ENCODE measurements around the gene PRDM13.

PRDM13 gene

GRCh38 chr6:99575544-99576227 lies 30.9 kb upstream of the PRDM13 start:
- DNase-seq (ENCODE audit: low read depth) = no peak
- H3K4me3 ChIP-seq (ENCODE audit: low read depth, low read length) = no peak overlapping the region
- TF ChIP-seq CTCF (conservative IDR thresholded peaks at IDR 0.05; ENCODE audit: low read depth, low read length) = no peak

DNA sequence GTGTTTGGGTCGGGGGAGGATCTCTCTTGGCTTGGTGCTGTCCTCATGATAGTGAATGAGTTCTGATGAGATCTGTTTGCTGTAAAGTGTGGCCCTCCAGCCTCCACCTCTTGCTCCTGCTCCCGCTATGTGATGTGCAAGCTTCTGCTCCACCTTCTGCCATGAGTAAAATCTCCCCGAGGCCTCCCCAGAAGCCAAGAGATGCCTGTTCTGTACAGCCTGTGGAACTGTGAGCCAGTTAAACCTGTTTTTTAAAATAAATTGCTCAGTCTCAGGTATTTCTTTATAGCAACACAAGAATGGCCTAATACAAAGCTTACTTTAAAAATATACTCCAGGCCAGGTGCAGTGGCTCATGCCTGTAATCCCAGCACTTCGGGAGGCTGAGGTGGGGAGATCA lies 26.9 kb upstream of the PRDM13 start:
- TF ChIP-seq CTCF (conservative IDR thresholded peaks at IDR 0.05; ENCODE audit: low read depth, low read length) = no peak

DNA sequence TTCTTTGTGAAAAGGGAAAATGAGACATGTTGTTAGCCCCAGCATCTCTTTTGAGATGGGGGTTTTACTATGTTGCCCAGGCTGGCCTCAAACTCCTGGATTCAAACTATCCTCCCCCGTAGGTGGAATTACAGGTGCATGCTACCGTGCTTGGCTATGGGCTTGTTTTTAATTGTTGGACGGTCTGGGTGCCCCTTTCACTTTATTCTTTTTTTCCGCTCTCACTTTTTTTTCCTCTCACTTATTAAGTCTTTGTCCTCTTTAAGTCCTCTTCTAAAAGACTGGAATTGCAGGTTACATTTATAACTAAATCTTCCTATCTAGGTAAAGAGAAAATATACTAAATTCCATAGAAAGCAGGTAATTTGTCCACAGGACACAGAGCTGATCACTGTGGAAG lies 18.8 kb upstream of the PRDM13 start:
- no peak for DNase-seq (ENCODE audit: low read depth)
- TF ChIP-seq CTCF (conservative IDR thresholded peaks at IDR 0.05; ENCODE audit: low read depth, low read length) = no peak
- no peak overlapping the region for H3K4me3 ChIP-seq (ENCODE audit: low read depth, low read length)

More for the DNA sequence above, 26.9 kb upstream of the PRDM13 start:
- DNase-seq (ENCODE audit: low read depth) = no peak
- H3K4me3 ChIP-seq (ENCODE audit: low read depth, low read length) = no peak overlapping the region

DNA sequence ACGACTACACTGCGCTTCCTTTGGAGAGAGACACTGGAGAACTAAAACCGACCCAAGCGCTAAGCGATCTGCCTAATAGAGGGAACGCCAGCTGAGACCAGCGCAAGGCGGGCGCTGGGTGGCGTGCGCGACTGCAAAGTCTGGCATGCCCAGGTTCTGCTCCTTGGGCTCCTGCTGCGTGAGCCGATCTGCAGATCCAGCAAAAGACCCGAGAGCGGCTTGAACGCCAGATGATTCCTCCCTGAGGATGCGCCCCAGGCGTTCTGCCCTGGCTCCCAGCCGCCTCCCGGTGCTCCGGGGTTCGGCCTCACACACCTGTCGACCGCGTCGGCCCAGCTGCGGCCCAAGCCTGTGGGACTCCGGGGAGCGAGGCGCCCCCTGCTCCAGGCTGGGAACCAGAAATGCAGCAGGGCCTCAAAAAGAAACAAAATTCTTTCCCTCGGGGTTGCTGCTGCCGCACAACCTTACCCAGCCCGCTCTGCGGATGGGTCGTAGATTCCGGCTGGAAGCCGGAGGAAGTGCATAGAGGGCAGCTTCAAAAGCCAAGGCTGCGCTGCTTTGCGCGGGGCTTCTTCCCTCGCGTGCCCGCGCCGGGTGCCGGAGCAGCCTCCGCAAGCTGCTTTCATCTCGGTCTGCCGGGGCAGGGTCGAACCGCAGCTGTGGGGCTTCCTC lies 17.9 kb upstream of the PRDM13 start:
- peak; percentile 51 for DNase-seq (ENCODE audit: low read depth)
- peak overlapping the region; percentile 38 for H3K4me3 ChIP-seq (ENCODE audit: low read depth, low read length)
- TF ChIP-seq CTCF (conservative IDR thresholded peaks at IDR 0.05; ENCODE audit: low read depth, low read length) = peak; percentile 38

- peak overlapping the region; percentile 38 for H3K4me3 ChIP-seq (ENCODE audit: low read depth, low read length)
- DNase-seq (ENCODE audit: low read depth) = no peak
- no peak for TF ChIP-seq CTCF (conservative IDR thresholded peaks at IDR 0.05; ENCODE audit: low read depth, low read length)
These were observed 17.4 kb upstream of the PRDM13 start for GRCh38 chr6:99589290-99589672.

DNA sequence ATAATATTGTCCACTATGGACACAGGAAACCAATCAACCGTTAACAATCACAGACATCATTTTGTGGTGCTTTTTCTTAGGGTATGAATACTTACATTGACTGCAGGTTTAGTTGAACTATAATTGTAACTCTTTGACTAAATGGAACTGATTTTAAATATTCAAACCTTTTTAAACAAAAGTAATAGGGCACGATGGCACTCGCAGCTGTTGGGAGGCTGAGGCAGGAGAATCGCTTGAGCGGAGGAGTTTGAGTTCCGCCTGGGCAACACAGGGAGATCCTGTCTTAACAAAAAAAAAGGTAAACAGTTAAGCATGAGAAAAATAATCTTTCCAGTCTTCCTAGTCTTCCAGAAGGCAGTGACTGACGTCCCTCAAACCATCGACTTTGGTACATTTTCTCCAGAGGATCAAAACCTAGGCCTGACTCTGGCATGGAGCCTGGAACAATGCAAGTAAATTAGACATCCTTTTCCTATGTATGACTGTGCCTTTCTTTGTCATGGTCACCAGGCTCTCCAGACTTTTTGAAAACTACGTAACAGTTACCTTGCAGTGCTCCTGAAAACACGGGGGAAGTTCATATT lies 16.6 kb upstream of the PRDM13 start:
- no peak overlapping the region for H3K4me3 ChIP-seq (ENCODE audit: low read depth, low read length)
- no peak for DNase-seq (ENCODE audit: low read depth)
- no peak for TF ChIP-seq CTCF (conservative IDR thresholded peaks at IDR 0.05; ENCODE audit: low read depth, low read length)
